Smooth muscle cell of the brain vasculature (primary cell): ENCODE data around the gene PCDHA8.
"Not testable (repeated sequence)": the region's sequence is repeated elsewhere in the genome, so short reads cannot be mapped to it uniquely, and the experiment has no call there.

Experiments
- DNase-seq: peaks from one replicate; pipeline ENCODE4 v3.0.0-alpha.2; 2012; ENCODE audit warnings: low read depth, low spot score

The PCDHA8 gene

DNA sequence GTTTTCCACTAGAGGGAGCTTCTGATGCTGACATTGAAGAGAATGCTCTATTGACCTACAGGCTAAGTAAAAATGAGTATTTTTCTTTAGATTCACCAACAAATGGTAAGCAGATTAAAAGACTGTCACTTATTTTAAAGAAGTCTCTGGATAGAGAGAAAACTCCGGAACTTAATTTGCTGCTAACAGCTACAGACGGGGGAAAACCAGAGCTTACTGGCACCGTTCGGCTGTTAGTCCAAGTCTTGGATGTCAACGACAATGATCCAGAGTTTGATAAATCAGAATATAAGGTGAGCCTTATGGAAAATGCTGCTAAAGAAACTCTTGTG is 28.5 kb downstream of the PCDHA8 start:
- no peak for DNase-seq

- DNase-seq: no peak
Observed at GRCh38 chr5:140870221-140871201, 29.5 kb downstream of the PCDHA8 start.

DNA sequence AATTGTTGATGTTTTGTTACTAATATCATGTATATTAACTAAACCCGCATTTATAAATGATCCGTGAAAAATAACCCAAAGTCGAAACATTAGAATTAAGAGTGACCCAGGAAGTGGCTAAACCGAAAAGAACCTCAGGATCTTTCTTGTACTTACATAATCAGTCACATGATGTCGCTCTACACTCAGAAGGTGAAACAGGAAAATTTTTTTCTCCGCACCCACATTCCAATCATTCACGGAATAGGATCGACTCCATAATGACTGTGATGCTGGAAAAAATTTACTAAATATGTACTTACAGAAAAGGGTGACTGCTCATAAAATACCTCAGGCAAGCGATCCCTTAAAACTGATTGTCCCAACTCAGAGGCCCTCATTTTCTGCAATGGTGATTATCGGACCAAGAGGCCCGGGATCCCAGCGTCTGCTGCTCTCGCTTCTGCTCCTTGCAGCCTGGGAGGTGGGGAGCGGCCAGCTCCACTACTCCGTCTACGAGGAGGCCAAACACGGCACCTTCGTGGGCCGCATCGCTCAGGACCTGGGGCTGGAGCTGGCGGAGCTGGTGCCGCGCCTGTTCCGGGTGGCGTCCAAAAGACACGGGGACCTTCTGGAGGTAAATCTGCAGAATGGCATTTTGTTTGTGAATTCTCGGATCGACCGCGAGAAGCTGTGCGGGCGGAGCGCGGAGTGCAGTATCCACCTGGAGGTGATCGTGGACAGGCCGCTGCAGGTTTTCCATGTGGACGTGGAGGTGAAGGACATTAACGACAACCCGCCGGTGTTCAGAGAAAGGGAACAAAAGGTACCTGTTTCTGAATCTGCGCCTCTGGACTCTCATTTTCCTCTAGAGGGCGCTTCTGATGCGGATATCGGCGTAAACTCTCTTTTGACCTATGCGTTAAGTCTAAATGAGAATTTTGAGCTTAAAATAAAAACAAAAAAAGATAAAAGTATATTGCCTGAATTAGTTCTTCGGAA is 34.4 kb downstream of the PCDHA8 start, which contains the start of gene PCDHA12:
PCDHA12 (plus strand) TSS at position 224 of the 981 bp plus-strand sequence; CDS start at position 389, 165 bp downstream.
- no peak for DNase-seq

GRCh38 chr5:140876541-140877261 is 35.7 kb downstream of the PCDHA8 start:
- DNase-seq: not testable (repeated sequence)

- no peak for DNase-seq
Observed at GRCh38 chr5:140877262-140877581, 36.2 kb downstream of the PCDHA8 start.

GRCh38 chr5:140881889-140882590 is 41.1 kb downstream of the PCDHA8 start, which contains the start of gene PCDHA13:
TSS of gene PCDHA13 (plus strand) at chr5:140882124. CDS start at chr5:140882269, 145 bp downstream.
- no peak for DNase-seq

- DNase-seq: no peak
Observed at GRCh38 chr5:140882591-140882899, 41.6 kb downstream of the PCDHA8 start.

DNA sequence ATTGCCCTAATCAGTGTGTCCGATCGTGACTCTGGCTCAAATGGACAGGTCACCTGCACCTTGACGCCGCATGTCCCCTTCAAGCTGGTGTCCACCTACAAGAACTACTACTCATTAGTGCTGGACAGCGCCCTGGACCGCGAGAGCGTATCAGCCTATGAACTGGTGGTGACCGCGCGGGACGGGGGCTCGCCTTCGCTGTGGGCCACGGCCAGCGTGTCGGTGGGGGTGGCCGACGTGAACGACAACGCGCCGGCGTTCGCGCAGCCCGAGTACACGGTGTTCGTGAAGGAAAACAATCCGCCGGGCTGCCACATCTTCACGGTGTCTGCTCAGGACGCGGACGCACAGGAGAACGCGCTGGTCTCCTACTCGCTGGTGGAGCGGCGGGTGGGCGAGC is 42.4 kb downstream of the PCDHA8 start:
- no peak for DNase-seq

GRCh38 chr5:140883927-140884697 is 43.1 kb downstream of the PCDHA8 start:
- no peak for DNase-seq
